SK-N-SH (cell line): ENCODE results near the gene MT1F. TPM values are rescaled to one million over a fixed set of nuclear protein-coding genes. Genes with fewer than 3 reads are reported as not detected.
A peak's percentile ranks its signal among the peaks of the same experiment; 100 is the strongest.

Source experiments
- CTCF ChIA-PET: fragments of 300-600, 350-600 bp; formaldehyde crosslinking; extraction: SDS; loops from one replicate; lab custom pipeline; 2021; lab: Yijun Ruan, JAX
- POLR2A ChIA-PET: fragments of 350-600 bp; sonication (Branson Sonifier 250); formaldehyde crosslinking; extraction: SDS; loops from one replicate; lab custom pipeline; 2020; ENCODE audit warnings: antibody characterized with exemption, inconsistent platforms; lab: Yijun Ruan, JAX
- DNase-seq: peaks from one replicate; pipeline ENCODE4 v3.0.0; 2012
- H2AFZ ChIP-seq: fragments of 200-600 bp; sonication (generic); 2 replicates; pipeline ENCODE4 v1.8.1; 2016; ENCODE audit warnings: antibody characterized with exemption, mild to moderate bottlenecking, low read depth
- H3F3A ChIP-seq: fragments of 200-600 bp; sonication (generic); replicated peaks from 2 replicates; pipeline ENCODE3; 2016; ENCODE audit warnings: antibody characterized with exemption, mild to moderate bottlenecking; ENCODE audit not compliant: insufficient read depth
- H3K27ac ChIP-seq, 2 experiments: fragments of 200-500 bp in 1 of 2; fragments of 200-600 bp in 1 of 2; sonication (Bioruptor generic) in 1 of 2; sonication (generic), shearing (Covaris generic) in 1 of 2; 2 replicates each; pipeline versions ENCODE4 v1.5.1 to v1.6.1; 2014 to 2016; ENCODE audit warnings: low read depth in 2 of 2, inconsistent platforms in 1 of 2, low read length in 1 of 2, mild to moderate bottlenecking in 1 of 2, mixed read lengths in 1 of 2
- H3K27me3 ChIP-seq: fragments of 200-600 bp; sonication (generic), shearing (Covaris generic); 2 replicates; pipeline ENCODE4 v1.6.1; 2016; ENCODE audit warnings: mixed run types; ENCODE audit not compliant: insufficient read depth
- H3K36me3 ChIP-seq, 2 experiments: fragments of 200-500 bp in 1 of 2; fragments of 200-600 bp in 1 of 2; sonication (Bioruptor generic) in 1 of 2; sonication (generic) in 1 of 2; replicated peaks in 1 of 2; 2 replicates each; pipeline versions ENCODE3 to v1.5.1; 2014 to 2016; ENCODE audit warnings: low read length in 1 of 2, mild to moderate bottlenecking in 1 of 2; ENCODE audit not compliant: insufficient read depth in 2 of 2, control insufficient read depth in 1 of 2
- H3K4me1 ChIP-seq, 2 experiments: fragments of 200-500 bp in 1 of 2; fragments of 200-600 bp in 1 of 2; sonication (Bioruptor generic) in 1 of 2; sonication (generic), shearing (Covaris generic) in 1 of 2; 2 replicates each; pipeline versions ENCODE4 v1.5.1 to v1.6.1; 2014 to 2016; ENCODE audit warnings: low read depth in 1 of 2, low read length in 1 of 2, mixed run types in 1 of 2; ENCODE audit not compliant: insufficient read depth in 2 of 2, control insufficient read depth in 1 of 2
- H3K4me2 ChIP-seq: fragments of 200-600 bp; sonication (generic), shearing (Covaris generic); 2 replicates; pipeline ENCODE4 v1.6.1; 2017; ENCODE audit warnings: mixed run types
- H3K4me3 ChIP-seq, 2 experiments: fragments of 200-500 bp in 1 of 2; fragments of 200-600 bp in 1 of 2; sonication (Bioruptor generic) in 1 of 2; sonication (generic), shearing (Covaris generic) in 1 of 2; 2 replicates each; pipeline versions ENCODE4 v1.5.1 to v1.8.1; 2014 to 2016; ENCODE audit warnings: low read depth in 2 of 2, inconsistent platforms in 1 of 2, low read length in 1 of 2, mild to moderate bottlenecking in 1 of 2, mixed read lengths in 1 of 2, moderate library complexity in 1 of 2
- H3K79me2 ChIP-seq: fragments of 200-600 bp; sonication (generic); 2 replicates; pipeline ENCODE4 v1.8.1; 2017; ENCODE audit warnings: mild to moderate bottlenecking; ENCODE audit not compliant: insufficient read depth
- H3K9ac ChIP-seq: fragments of 200-600 bp; sonication (generic); 2 replicates; pipeline ENCODE4 v1.6.1; 2017; ENCODE audit warnings: mixed run types
- H3K9me2 ChIP-seq: fragments of 200-600 bp; sonication (generic); 2 replicates; pipeline ENCODE4 v1.6.1; 2017; ENCODE audit warnings: mixed run types
- H3K9me3 ChIP-seq: fragments of 200-600 bp; sonication (generic); 2 replicates; pipeline ENCODE4 v1.6.1; 2017; ENCODE audit warnings: mixed run types, mild to moderate bottlenecking, moderate library complexity
- H4K20me1 ChIP-seq: fragments of 200-600 bp; sonication (generic); 2 replicates; pipeline ENCODE4 v1.6.1; 2017; ENCODE audit warnings: mild to moderate bottlenecking, mixed run types; ENCODE audit not compliant: insufficient read depth
- CHD2 ChIP-seq: fragments of 150-350 bp; IDR thresholded peaks from 2 replicates; pipeline ENCODE4 v1.6.1; 2018; ENCODE audit warnings: low read length; ENCODE audit not compliant: partially characterized antibody
- CTCF ChIP-seq: fragments of 200-600 bp; sonication (generic); IDR thresholded peaks from 2 replicates; pipeline ENCODE4 v1.6.1; 2017; ENCODE audit warnings: antibody characterized with exemption, mild to moderate bottlenecking, moderate library complexity
- EP300 ChIP-seq, 2 experiments: IDR thresholded peaks; 2 replicates each; pipeline versions ENCODE4 v1.4.0 to v1.6.1; 2012; ENCODE audit warnings: borderline replicate concordance in 1 of 2, low read depth in 1 of 2, low read length in 1 of 2
- GATA2 ChIP-seq: sonication (generic); formaldehyde crosslinking; IDR thresholded peaks from 2 replicates; pipeline ENCODE4 v1.5.0; 2020; ENCODE audit warnings: mild to moderate bottlenecking, missing genetic modification reagents
- JUND ChIP-seq: IDR thresholded peaks from 2 replicates; pipeline ENCODE4 v1.4.0; 2012
- MAX ChIP-seq: IDR thresholded peaks from 2 replicates; pipeline ENCODE4 v1.4.0; 2012; ENCODE audit warnings: low read depth
- MEF2A ChIP-seq: IDR thresholded peaks from 2 replicates; pipeline ENCODE4 v1.4.0; 2012; ENCODE audit warnings: low read depth, borderline replicate concordance
- NRF1 ChIP-seq: IDR thresholded peaks from 2 replicates; pipeline ENCODE4 v1.6.1; 2012; ENCODE audit warnings: low read depth, mild to moderate bottlenecking, low read length
- RAD21 ChIP-seq: IDR thresholded peaks from 2 replicates; pipeline ENCODE4 v1.6.1; 2012; ENCODE audit warnings: mild to moderate bottlenecking, low read length
- RXRA ChIP-seq: IDR thresholded peaks from 2 replicates; pipeline ENCODE4 v1.4.0; 2012; ENCODE audit warnings: low read depth, mild to moderate bottlenecking, borderline replicate concordance
- SMC3 ChIP-seq: IDR thresholded peaks from 2 replicates; pipeline ENCODE4 v1.6.1; 2012; ENCODE audit warnings: low read depth, low read length, improper control_type of control experiment
- TCF12 ChIP-seq: IDR thresholded peaks from 2 replicates; pipeline ENCODE4 v1.4.0; 2012
- USF2 ChIP-seq: fragments of 150-350 bp; IDR thresholded peaks from 2 replicates; pipeline ENCODE4 v1.6.1; 2017; ENCODE audit warnings: antibody characterized with exemption, low read length, low read depth, borderline replicate concordance
- WGBS: methylation state at CpG from one replicate; pipeline ENCODE4 v1.1.6; 2017; ENCODE audit warnings: low lambda C conversion rate; 5-methylcytosine and 5-hydroxymethylcytosine counted together
- polyA plus RNA-seq, 3 experiments: library from polyadenylated mRNA; depleted of rRNA; stranded (reverse); fragments of >200 nt; gene quantifications; 2 replicates each; pipeline ENCODE4 v1.2.3, GENCODE V29; 2012
- TF ChIP-seq, protein P1 (sequence below): IDR thresholded peaks from 2 replicates; pipeline ENCODE4 v1.4.0; 2012; ENCODE audit warnings: low read depth, borderline replicate concordance
- TF ChIP-seq, protein P2 (sequence below): IDR thresholded peaks from 2 replicates; pipeline ENCODE4 v1.4.0; 2012; ENCODE audit warnings: low read depth, borderline replicate concordance
- TF ChIP-seq, protein P3 (sequence below): IDR thresholded peaks from 2 replicates; pipeline ENCODE4; 2012

The MT1F gene
- polyA plus RNA-seq, 1 of the 3 experiments (the other 2 are of a cell fraction) = 13.0 TPM

DNA sequence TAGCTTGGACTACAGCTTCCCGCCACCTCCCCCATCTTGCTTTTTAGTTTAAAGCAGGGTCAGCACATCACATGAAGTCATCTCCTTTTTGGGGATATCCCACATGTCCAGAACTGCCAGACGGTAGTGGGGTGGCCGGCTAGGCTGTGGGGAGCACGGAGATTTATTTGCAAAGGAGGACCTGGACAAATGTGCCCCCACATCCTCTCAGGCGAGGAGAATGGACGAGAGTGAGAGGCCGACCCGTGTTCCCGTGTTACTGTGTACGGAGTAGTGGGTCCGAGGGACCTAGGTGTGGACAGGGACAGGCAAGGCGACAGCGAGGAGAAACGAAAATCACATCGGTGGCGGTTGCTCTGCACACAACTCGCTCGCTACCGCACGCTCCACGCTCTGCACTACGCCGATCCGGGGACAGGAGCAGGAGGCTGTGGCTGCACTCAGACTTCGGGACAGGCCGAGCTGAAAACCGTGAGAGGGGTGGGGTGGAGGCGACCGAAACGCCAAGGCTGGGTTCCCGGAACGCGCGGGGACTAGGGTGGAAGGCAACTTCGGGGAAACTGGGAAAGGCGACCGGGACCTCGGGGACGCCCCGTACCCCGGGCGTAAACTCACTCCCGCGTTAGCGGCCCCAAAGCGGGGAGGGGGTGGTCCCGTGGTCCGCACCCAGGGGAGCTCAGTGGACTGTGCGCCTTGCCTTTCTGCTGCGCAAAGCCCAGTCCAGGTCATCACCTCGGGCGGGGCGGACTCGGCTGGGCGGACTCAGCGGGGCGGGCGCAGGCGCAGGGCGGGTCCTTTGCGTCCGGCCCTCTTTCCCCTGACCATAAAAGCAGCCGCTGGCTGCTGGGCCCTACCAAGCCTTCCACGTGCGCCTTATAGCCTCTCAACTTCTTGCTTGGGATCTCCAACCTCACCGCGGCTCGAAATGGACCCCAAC, 19.7 kb upstream of the MT1F start, which contains the start of gene MT1A:
Gene MT1A (plus strand): TSS at position 853 of the 937 bp plus-strand sequence. CDS start 73 bp downstream, at position 926.
- Histone ChIP-seq H3K79me2 (no peaks in the 10 kb centered on the region), H3K4me2 (peak within 1 kb of the TSS; percentile 62; the same call in 1 of the 2 replicates), H4K20me1 (no peaks in the 10 kb centered on the region), H3K27ac (no peak within 1 kb of the TSS), H3K27me3 (peaks cover 31% of the 10 kb centered on the region; the same call in 1 of the 2 replicates), H3K4me3 (peak within 1 kb of the TSS; percentile 48 to 52), H3K9me3 (no peaks in the 10 kb centered on the region), H3F3A (no peaks in the 10 kb centered on the region), H3K36me3 (no peaks in the 10 kb centered on the region), H3K9ac (no peak within 1 kb of the TSS), H2AFZ (peak within 1 kb of the TSS; percentile 68; the same call in 1 of the 2 replicates), H3K4me1 (peaks cover 0 to 9% of the 10 kb centered on the region in 2 experiments; a peak in 1 of 4 replicates), H3K9me2 (no peaks in the 10 kb centered on the region)
- DNase-seq = peak; percentile 74
- TF ChIP-seq CHD2 (no peak), NRF1 (peak; percentile 61), RXRA (no peak)
- TF ChIP-seq, protein P1, sequence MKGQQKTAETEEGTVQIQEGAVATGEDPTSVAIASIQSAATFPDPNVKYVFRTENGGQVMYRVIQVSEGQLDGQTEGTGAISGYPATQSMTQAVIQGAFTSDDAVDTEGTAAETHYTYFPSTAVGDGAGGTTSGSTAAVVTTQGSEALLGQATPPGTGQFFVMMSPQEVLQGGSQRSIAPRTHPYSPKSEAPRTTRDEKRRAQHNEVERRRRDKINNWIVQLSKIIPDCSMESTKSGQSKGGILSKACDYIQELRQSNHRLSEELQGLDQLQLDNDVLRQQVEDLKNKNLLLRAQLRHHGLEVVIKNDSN = no peak
- TF ChIP-seq, protein P2, sequence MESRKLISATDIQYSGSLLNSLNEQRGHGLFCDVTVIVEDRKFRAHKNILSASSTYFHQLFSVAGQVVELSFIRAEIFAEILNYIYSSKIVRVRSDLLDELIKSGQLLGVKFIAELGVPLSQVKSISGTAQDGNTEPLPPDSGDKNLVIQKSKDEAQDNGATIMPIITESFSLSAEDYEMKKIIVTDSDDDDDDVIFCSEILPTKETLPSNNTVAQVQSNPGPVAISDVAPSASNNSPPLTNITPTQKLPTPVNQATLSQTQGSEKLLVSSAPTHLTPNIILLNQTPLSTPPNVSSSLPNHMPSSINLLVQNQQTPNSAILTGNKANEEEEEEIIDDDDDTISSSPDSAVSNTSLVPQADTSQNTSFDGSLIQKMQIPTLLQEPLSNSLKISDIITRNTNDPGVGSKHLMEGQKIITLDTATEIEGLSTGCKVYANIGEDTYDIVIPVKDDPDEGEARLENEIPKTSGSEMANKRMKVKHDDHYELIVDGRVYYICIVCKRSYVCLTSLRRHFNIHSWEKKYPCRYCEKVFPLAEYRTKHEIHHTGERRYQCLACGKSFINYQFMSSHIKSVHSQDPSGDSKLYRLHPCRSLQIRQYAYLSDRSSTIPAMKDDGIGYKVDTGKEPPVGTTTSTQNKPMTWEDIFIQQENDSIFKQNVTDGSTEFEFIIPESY = no peak
- 41% methylated on average over 57 of the region's 68 CpGs for WGBS
- POLR2A ChIA-PET = no interaction called here
- CTCF ChIA-PET = no interaction called here

GRCh38 chr16:56639045-56639444, 18.7 kb upstream of the MT1F start:
- POLR2A ChIA-PET = no interaction called here
- TF ChIP-seq, protein P3, sequence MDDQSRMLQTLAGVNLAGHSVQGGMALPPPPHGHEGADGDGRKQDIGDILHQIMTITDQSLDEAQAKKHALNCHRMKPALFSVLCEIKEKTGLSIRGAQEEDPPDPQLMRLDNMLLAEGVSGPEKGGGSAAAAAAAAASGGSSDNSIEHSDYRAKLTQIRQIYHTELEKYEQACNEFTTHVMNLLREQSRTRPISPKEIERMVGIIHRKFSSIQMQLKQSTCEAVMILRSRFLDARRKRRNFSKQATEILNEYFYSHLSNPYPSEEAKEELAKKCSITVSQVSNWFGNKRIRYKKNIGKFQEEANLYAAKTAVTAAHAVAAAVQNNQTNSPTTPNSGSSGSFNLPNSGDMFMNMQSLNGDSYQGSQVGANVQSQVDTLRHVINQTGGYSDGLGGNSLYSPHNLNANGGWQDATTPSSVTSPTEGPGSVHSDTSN = no peak
- TF ChIP-seq MEF2A = no peak
- no peak for TF ChIP-seq USF2
- TF ChIP-seq NRF1 = no peak
- no peak for TF ChIP-seq GATA2 (CRISPR knock-in tag)
- TF ChIP-seq MAX = no peak
- TF ChIP-seq CTCF = no peak
- TF ChIP-seq JUND = no peak
- TF ChIP-seq TCF12 = no peak
- TF ChIP-seq CHD2 = no peak
- no peak for TF ChIP-seq RAD21
- TF ChIP-seq EP300 (IDR thresholded peaks at IDR 0.05; ENCODE audit: borderline replicate concordance in 1 of 2, low read depth in 1 of 2, low read length in 1 of 2) = no peak
- TF ChIP-seq SMC3 = no peak

More at GRCh38 chr16:56639045-56639444, 18.7 kb upstream of the MT1F start:
- Histone ChIP-seq H4K20me1 (no peaks in the 10 kb centered on the region), H3K27me3 (peaks cover 31% of the 10 kb centered on the region; the same call in 1 of the 2 replicates), H3F3A (no peaks in the 10 kb centered on the region), H3K36me3 (no peaks in the 10 kb centered on the region), H2AFZ (no peak overlapping the region), H3K27ac (no peak overlapping the region), H3K9me2 (no peaks in the 10 kb centered on the region), H3K4me3 (no peak overlapping the region), H3K79me2 (no peaks in the 10 kb centered on the region), H3K9ac (no peak overlapping the region), H3K9me3 (no peaks in the 10 kb centered on the region), H3K4me1 (peaks cover 0 to 9% of the 10 kb centered on the region in 2 experiments; a peak in 1 of 4 replicates), H3K4me2 (no peak overlapping the region)
- WGBS = 36% methylated on average over 1 of the region's 1 CpG
- DNase-seq = no peak
- CTCF ChIA-PET = interaction anchor here (1.5 to 1.7 kb wide), 2 partner anchors 12 to 36 kb away, joined by 4 read pairs; partner anchors contain the start of gene MT1B
